ENCODE results near the gene FRS3.

- TF ChIP-seq ZNF384 (IDR thresholded peaks at IDR 0.05), result no peak
- no peak for TF ChIP-seq L3MBTL2 (conservative IDR thresholded peaks at IDR 0.05)
Observed at GRCh38 chr6:41767112-41767833, 12.4 kb downstream of the FRS3 start.
